ENCODE results near the gene GGNBP2.
"Not testable (repeated sequence)": the region's sequence is repeated elsewhere in the genome, so short reads cannot be mapped to it uniquely, and the experiment has no call there.

GGNBP2 gene

DNA sequence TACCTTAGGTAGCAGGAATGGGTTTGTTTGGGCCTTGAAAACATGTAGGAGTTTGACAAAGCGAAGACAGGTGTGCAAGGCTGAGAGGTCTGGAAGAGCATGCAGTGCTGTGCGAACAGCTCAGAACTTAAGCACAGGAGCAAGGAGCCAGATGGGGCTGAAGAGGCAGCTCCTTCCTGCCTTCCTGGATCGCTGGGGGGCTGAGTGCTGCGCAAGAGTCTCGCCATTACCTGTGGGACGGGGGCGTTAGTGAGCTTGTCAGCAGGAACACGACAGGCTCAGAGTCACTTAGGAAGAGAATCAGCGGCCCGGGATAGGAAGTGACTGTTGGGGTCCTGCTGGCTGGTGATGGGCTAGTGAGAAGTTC is 56.2 kb downstream of the GGNBP2 start:
- DNase-seq (ENCODE audit: low read depth in 2 of 2), result no peak

DNA sequence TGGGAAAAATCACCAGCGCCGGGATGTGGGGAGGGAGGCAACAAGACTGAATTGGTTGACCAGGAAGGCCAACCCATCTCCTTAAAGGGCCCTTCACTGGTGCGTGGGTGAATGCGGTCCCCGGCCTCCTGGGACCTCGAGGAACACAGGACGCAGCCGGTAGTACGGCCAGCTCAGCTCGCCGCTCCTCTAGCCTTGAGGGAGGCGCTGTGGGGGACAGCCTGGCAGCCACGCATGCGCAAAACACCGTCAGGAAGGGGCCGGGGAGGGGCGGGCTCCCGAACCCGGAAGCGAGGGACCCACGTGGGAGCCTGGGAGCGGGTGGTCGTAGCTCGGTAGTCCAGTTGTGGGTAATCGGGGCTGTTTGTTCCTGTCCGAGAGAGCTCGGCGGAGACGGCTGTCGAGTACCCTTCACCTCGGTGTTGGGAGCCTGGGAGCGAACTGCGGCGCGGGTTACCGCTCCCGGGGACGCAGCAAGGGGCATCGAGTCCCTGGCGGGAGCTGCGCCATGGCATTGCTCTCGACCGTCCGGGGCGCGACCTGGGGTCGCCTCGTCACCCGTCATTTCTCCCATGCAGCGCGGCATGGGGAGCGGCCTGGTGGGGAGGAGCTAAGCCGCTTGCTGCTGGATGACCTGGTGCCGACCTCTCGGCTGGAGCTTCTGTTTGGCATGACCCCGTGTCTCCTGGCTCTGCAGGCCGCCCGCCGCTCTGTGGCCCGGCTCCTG is 56.7 kb downstream of the GGNBP2 start, which contains the start of gene MRM1:
Gene MRM1 (plus strand): TSS at position 281 of the 727 bp plus-strand sequence. CDS start 228 bp downstream, at position 509.
- peak; percentile 70 to 71 for DNase-seq (ENCODE audit: low read depth in 2 of 2)

DNA sequence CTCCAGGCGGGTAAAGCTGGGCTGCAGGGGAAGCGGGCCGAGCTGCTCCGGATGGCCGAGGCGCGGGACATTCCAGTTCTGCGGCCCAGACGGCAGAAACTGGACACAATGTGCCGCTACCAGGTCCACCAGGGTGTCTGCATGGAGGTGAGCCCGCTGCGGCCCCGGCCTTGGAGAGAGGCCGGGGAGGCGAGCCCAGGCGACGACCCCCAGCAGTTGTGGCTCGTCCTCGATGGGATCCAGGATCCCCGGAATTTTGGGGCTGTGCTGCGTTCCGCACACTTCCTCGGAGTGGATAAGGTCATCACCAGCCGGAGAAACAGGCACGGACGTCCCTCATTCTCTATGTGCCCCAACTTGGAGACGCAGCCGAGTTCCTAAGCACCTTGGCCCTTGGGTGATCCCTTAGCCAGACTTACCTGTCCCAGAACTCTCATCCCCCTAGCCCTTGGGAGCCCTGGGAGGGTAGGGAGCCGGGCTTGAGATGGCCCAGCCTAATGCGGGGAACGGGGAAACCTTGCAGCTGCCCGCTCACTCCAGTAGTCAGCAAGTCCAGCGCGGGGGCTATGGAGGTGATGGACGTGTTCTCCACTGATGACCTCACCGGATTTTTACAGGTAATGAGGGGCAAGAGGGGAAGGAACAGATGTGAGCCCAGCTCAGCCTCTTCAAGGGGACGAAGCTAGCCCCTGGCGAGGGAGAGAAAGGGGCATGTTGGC is 57.5 kb downstream of the GGNBP2 start:
- no peak for DNase-seq (ENCODE audit: low read depth in 2 of 2)

DNA sequence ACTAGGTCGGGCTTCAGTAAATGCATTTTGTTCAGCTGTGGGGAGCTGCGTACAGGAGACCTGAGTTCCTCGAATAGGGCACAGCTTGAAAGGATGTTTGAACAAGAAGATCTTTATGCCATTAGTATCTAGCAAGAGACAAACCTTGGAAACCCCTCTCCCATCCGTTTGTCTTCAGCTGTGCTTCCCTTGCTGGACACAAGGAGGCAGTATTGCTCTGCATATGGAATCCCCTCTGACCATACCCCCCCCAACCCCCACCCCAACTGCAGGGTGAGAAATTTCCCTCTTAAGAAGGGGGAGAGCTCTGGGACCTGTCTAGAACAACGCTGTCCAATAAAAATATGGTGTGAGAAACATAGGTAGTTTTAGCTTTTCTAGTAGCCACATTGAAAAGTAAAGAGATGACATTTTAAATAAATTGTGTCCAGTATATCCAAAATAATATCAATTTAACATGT is 58.2 kb downstream of the GGNBP2 start:
- DNase-seq (ENCODE audit: low read depth in 2 of 2), result peak; percentile 34 to 39

DNA sequence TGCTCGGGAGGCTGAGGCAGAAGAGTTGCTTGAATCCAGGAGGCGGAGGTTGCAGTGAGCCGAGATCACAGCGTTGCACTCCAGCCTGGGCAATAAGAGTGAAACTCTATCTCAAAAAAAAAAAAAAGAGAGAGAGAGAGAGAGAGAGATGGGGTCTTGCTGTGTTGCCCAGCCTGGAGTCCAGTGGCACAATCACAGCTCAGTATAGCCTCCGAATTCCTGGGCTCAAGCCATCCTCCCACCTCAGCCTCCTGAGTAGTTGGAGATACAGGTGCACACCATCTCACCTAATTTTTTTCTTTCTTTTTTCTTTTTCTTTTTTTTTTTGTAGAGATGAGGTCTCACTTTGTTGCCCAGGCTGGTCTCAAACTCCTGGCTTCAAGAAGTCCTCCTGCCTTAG is 60.3 kb downstream of the GGNBP2 start:
- DNase-seq (ENCODE audit: low read depth in 2 of 2), result not testable (repeated sequence)

DNA sequence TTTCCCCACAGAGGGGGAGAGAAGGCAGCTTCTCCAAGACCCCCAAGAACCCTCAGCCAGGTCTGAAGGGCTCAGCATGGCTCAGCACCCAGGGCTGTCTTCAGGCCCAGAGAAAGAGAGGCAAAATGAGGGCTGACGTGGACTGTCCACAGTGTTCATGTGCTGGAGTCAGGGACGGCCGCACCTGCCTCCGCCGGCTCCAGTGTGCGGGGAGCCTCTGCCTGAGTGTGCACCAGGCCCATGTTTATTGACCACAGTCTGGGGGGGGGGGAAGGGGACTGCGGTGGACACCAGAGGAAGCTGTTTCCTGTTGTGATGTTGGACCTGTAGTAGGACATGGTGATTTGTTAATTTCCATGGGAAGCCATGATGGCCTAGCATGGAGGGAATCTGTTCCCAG is 63.6 kb downstream of the GGNBP2 start:
- no peak for DNase-seq (ENCODE audit: low read depth in 2 of 2)

DNA sequence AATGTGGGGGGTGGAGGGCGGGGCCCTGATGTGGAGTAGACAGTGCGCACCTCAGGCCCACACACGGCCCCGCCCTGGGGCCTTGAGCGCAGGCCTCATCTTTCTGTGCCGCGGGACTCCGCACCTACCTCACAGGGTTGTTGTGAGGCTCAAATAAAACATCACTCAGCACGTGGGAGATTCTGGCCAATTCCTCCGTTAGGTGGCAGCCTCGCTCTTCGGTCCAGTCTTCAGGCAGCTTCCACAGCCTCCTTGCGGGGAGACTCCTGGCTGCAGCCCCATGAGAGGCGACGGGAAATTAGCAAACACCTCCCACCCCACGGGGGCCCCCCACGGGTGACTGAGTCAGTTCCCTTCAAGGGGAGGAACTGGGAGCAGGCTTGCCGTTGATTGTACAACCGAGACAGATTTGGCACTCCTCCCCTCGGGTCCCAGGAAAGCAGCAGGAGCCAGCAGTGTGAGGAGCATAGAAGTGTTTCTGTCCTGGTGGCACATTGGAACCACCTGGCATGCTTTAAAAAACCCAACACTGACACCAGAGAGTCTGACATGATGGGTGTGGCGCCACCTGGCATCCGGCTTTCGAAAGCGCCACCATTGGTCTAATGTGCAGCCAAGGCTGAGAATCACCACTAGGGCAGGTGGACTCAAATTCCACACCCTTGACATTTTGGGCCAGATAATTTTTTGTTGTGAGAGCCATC is 64.2 kb downstream of the GGNBP2 start:
- DNase-seq (ENCODE audit: low read depth in 2 of 2), result peak; percentile 32

DNA sequence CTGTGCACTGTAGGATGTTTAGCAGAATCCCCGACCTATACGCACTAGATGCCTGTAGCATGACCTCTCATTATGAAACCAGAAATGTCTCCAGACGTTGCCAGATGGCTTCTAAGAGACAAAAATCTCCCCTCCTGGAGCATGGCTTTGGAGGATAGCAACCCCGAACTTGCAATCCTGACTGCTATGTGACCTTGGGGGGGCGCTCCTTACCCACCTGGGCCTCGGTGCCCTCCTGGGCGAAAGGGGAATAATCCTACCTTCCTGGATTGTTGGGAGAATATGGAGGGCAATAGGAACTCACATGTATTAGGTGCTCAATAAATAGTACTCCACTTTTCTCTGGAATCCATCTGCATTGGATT is 64.8 kb downstream of the GGNBP2 start:
- DNase-seq (ENCODE audit: low read depth in 2 of 2), result no peak

DNA sequence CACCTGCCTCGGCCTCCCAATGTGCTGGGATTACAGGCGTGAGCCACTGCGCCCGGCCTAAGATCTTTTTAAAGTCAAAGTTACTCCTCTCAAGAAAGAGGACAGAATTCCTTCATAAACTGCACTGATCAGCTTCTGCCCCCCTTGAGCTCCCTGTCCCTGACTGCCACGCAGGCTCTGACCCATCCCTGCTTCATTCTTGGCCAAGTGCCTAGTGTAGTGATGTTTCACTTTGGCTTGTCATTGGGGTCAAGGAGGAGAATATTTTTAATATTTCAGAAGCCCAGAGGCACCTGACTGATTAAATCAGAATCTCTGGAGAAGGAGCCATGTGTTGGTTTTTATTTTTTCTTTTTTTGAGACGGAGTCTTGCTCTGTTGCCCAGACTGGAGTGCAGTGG is 65.8 kb downstream of the GGNBP2 start:
- no peak for DNase-seq (ENCODE audit: low read depth in 2 of 2)

DNA sequence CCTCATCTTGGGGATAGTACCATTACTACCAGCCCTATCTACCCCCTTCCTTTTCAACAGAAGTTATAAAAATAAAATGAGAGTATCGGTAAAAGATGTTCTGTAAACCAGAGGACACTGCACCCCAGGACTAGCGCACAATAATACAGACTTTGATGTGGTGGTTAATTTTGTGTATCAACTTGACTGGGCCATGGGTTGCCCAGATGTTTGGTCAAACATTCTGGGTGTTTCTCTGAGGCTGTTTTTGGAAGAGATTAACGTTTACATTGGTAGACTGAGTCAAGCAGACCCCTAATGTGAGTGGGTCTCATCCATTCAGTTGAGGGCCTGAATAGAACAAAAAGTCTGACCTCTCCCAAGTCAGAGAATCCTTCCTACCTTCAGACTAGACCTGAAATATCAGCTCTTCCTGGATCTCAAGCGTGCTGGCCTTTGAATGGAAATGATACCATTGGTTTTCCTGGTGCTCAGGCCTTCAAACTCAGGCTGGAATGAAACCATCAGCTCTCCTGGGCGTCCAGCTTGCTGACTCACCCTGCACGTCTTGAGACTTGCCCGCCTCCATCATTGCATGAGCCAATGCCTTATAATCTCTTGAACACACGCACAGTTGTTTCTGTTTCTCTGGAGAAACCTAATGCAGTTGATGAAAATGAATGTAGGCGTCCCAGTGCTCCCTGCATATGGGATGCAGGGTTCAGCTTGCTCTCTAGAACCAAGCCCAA is 66.8 kb downstream of the GGNBP2 start:
- DNase-seq (ENCODE audit: low read depth in 2 of 2), result no peak

DNA sequence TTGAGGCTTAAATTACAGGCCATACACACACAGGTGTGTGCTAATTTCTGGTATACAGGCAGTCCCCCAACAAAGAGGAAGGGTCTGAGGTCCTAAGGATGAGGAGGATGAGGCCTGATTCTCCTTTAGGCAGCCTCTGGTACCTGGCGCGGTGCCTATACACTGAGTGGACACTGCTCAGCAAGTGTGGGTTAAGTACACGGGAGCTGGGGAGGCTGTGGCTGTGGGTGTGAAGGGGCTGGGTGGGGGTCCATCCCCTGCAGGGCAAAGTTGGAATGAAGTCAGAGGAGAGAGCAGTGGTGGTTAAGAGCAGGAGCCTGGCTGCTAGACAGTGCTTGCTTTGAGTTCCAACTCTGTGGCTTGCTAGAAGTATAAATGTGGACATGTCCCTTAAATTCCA is 67.6 kb downstream of the GGNBP2 start:
- DNase-seq (ENCODE audit: low read depth in 2 of 2), result no peak

DNA sequence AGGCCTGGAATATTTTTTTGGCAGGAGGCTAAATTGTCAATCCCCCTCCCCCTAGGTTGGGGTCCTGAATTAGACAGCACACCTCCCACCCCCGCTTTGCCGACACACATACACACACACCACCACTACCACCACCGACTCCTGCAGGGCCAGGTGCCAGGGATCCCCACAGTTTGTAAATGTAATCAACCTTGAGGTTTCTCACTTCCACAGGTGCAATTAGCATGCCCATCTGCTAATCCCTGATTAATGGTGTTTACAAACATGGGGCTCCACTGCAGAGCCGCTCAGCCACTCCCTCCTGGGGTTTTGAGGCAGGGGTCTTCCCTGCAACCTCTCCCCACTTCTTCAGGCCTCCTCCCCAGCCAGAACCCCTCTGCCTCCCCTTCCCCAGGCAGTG is 68.4 kb downstream of the GGNBP2 start:
- no peak for DNase-seq (ENCODE audit: low read depth in 2 of 2)

DNA sequence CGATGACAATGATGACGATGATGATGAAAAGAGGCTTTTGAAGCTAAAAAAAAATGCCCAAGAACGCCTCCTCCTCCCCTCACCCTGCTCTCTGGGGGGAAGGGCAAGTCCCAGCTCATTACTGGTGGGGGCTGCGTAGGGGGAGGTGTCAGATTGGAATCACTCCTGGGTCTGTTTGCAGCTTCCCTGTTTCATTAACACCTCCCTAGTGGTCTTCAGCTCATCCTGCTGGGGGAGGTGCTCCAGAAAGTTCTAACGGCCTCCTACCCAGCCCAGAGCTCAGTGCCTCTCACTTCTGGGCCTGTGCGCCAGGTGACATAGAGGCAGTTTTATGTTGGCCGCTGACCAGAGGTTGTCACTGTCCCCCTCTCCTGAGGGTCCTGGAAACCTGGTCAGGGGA is 69.4 kb downstream of the GGNBP2 start:
- DNase-seq (ENCODE audit: low read depth in 2 of 2), result no peak

DNA sequence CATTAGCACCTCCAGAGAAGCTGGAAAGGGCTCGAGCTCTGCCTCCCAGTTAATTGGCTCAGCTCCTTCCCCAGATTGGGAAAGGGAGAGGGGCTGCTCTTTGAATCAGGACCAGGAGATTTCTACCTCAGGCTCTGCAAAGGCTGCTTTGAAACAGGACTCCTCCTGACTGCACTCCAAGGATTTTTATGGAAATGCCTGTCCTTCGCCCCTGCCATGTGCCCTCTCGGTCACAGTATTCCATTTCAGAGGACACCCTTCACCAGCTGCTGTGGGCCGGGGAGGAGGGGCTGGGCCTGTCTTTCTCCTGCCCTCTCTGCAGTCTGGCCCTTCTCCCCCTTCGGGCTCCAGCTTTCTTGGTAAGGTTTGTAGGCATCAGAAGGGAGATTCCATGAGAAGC is 70.2 kb downstream of the GGNBP2 start:
- DNase-seq (ENCODE audit: low read depth in 2 of 2), result no peak

DNA sequence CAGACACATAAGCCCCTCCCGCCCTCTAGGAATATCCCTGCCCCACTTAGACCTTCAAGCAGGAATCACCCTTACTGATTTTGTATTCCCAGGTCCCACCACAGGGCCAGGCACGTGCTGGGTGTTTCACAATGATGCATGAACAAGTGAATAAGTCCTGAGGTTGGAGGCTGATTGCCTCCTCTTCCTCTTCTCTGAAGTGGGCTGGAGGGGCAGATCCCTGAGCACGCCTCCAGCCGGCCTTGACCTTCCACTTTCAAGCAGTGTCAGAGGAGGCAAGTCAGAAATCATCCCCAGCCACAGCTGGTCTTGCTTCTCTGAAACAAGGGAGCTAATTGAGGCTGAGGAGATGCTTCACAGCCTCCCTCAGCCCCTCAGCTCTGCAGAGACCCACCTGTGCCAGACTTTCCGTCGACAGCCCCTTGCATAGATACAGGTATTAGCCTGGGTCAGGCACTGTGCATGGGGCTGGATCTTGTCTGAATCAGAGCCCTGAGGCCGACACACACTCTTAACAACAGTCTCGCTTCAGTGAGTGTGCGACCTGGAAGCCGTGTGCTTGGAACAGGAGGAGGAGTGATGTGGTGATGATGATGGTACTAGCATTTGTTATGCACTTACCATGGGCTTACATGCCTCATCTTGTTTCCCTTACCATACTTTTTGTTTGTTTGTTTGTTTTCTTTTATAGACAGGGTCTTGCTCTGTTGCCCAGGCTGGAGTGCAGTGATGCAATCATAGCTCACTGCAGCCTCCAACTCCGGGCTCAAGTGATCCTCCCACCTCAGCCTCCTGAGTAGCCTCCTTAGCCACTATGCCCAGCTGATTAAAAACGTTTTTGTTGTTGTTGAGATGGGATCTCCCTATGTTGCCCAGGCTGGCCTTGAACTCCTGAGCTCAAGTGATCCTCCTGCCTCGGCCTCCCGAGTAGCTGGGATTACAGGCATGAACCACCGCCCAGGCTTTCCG is 71.6 kb downstream of the GGNBP2 start:
- no peak for DNase-seq (ENCODE audit: low read depth in 2 of 2)

DNA sequence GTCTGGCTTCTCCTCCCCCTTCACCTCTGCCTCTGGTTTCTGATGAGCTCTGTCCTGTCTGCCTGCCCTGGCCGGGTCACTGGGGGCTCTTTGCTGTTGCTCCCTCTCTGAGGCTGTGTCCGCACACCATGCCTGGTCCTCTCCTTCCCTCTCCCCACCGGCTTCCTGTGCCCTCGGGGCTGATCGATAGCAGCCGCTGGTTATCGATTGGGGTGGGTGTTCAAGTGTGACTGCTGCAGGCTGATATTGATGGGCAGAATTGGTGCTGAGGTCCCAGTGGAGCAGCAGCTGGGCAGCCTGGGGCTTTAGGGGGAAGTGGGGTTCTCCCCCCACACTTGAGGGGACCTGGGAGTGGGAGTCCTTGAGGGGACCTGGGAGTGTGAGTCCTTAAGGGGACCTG is 73.1 kb downstream of the GGNBP2 start:
- no peak for DNase-seq (ENCODE audit: low read depth in 2 of 2)

DNA sequence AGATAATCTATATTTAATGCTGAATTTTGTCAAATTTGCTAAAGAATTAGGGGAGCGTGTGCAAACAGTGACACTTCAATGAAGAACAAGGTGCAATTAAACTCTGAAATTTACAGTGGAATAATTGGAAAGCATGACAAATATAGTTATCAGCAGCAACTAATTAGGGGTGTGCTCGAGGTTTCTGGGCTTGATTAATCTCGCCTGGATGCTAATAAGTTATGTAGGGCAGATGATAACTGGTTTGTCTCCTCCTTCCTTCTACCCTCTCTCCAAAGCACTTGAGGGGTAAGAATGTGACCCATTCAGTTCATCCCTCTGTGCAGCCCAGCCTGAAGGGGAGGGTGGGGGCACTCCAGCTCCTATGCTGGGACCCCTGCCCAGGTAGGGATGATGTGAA is 78.6 kb downstream of the GGNBP2 start:
- no peak for DNase-seq (ENCODE audit: low read depth in 2 of 2)

DNA sequence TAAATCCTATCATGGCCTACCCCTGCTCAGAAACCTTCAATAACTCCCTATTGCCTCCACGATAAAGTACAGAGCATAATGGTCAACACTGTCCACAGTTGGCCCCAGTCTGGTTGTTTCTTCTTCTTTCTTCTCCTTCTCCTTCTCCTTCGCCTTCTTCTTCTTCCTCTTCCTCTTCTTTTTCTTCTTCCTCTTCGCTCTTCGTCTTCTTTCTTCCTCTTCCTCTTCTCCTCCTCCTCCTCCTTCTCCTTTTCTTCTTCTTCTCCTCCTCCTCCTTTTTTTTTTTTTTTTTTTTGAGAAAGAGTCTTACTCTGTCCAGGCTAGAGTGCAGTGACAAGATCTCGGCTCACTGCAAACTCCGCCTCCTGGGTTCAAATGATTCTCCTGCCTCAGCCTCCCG is 80.5 kb downstream of the GGNBP2 start:
- DNase-seq (ENCODE audit: low read depth in 2 of 2), result no peak

DNA sequence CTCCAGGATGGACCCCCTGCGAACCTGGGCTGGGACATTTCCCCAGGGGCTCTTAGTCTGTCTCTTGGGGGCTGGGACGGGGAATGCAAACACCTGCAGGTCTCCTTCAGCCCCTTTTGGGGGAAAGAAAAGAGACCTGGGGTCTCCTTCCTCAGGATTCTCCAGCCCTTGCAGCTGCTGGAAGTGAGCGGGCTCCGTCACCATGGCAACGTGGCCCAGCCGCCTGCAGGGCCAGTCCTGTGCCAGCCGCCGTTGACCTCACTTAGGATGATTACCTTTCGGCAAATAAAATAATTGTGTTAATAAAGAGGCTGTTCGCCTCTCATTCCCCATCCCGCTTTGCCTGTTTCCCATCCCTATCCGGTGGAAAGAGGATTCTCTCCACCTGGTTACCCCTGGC is 82.4 kb downstream of the GGNBP2 start:
- DNase-seq (ENCODE audit: low read depth in 2 of 2), result no peak

DNA sequence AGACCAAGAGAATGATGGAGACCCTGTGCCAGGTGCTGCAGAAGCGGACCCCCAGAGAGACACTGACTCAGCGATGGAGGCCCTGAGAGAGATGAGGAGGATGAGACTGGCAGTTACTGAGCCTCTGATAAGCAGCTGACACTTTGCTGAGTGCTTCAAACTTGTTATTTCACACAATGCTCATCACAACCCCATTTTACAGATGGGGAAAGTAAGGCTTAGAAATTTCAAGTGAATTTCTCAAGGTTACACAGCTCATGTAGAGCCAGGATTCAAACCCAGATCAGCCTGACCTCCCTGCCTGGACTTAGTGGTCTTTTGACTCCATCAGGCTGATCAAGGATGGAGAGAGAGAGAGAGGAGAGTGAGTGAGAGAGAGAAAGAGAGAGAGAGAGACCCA is 83.9 kb downstream of the GGNBP2 start:
- DNase-seq (ENCODE audit: low read depth in 2 of 2), result no peak

DNA sequence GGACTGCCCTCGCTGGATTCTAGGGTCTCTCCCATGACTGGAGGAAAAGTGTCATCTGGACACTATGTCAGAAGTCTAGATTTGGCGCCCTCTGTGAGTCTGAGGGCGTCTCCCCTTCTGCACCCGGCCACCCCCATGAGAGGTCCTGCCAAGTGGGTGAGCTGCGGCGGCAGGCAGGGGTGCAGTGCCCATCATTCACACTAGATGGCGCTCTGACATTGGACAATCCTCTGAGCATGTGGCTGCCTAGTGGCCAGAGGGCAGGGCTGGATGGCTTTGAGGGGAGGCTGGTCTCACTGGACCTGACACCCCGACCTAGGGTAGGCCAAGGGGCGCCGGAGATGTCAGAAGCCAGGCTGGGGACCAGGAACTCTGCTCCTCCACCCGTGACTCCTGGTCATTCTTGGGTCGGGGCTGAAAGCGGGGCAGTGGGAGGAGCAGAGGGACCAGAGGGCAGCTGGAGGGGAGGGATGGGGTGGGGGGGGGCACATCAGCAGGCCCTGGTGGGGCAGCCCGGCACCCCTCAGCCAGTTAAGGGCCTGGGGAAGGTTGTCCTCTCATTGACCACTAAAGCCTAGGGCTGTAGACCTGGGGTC is 84.6 kb downstream of the GGNBP2 start:
- DNase-seq (ENCODE audit: low read depth in 2 of 2), result peak; percentile 21 to 28

Data from fibroblast of skin of left quadriceps (primary cell).